Measurements from ENCODE around the gene CPNE5.

CPNE5 gene

DNA sequence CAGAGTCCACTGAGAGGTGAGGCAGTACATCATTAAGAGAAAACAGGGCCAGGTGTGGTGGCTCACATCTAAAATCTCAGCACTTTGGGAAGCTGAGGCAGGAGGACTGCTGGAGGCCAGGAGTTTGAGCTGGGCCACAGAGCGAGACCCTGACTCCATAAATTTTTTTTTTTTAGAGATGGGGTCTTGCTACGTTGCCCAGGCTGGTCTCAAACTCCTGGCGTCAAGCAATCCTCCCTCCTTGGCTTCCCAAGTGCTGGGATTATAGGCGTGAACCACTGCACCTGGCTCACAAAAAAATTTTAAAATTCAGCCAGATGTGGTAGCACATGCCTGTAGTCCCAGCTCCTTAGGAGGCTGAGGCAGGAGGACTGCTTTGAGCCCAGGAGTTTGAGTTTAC, 18.1 kb upstream of the CPNE5 start:
- no peak for DNase-seq (ENCODE audit: low read depth in 2 of 2)

DNA sequence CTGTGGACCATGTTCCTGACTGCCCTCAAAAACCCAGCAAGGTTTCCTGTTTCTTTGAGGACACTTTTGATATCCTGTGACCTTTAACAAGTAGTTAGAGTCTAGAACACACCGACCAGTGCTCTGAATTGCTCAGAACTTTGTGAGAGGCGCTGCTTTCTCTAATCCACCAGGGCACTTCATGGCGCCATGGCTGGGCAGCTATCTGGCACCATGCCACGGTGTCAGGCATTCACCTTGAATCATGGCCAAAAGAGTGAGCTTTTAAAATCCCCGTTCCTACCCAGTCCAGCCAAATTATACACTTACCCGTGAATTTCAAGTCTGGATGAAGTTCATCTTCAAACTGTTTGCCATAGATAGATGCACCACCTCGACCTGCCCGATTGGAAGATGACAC, 17.0 kb upstream of the CPNE5 start:
- DNase-seq (ENCODE audit: low read depth in 2 of 2): no peak

DNA sequence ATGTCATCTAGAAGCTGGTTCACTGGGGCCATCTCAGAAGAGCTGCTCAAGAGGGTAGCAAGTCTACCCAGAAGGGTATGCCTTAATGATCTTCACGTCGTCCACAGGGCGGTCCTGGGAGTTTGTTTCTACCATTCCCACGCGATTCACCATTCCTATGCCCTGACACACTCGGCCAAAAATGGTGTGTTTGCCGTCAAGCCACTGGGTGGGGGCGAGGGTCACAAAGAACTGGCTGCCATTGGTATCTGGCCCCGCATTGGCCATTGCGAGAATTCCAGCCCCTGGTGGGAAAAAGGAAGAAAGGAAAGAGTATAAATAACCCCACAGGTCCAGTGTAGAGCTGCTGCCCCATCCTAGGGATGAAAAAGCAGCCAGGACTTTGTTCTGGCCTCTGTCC, 16.5 kb upstream of the CPNE5 start:
- no peak for DNase-seq (ENCODE audit: low read depth in 2 of 2)

DNA sequence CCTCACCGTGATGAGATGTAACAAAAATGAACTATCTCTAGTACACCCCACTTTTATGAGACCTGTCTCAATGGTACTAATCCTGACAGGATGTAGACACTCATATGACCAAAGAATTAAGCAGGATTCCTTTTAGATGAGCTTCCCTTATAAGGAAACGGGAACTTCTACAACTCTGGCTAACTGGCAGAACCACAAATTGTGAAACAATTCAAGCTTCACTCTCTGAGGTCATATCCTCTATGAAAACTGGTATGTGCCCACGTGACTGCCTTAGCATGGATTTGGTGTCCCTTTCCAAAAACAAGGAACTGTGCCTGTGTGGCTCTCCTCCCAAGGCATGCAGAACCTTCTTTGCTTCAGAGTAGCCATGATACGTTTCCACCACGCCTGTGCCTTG, 14.1 kb upstream of the CPNE5 start:
- DNase-seq (ENCODE audit: low read depth in 2 of 2): no peak

DNA sequence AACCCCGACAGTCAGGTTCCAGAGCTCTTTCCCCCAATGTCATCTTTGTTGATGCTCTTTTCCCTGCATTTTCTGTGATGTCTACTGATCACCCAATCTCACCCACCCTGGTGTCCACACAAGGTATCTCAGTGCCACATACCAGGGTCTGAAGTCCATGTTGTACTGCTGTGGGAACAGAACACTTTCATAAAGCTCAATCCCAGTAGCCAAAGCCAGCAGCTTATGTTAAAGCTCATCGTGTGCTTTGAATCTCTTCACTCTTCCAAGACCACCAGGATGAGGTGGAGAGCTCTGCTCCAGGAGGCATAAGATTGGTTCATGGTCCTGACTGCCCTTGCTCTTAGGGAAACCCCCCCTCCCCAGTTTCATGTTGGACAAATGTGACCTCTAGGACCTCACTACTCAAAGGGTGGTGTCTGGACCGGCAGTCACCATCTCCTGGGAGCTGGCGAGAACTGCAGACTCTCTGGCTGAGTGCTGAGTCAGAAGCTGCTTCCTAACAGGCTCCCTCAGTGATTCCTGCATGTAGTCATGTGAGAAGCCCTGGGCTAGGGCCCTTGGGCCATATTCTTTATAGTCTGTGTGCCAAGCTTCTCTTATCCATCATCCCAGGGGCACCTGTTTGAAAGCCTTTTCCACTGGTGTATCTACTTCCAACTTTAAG, 13.4 kb upstream of the CPNE5 start:
- no peak for DNase-seq (ENCODE audit: low read depth in 2 of 2)

GRCh38 chr6:36851626-36852025, 12.4 kb upstream of the CPNE5 start:
- no peak for DNase-seq (ENCODE audit: low read depth in 2 of 2)

- no peak for DNase-seq (ENCODE audit: low read depth in 2 of 2)
Observed at GRCh38 chr6:36851149-36851614, 11.9 kb upstream of the CPNE5 start.

DNA sequence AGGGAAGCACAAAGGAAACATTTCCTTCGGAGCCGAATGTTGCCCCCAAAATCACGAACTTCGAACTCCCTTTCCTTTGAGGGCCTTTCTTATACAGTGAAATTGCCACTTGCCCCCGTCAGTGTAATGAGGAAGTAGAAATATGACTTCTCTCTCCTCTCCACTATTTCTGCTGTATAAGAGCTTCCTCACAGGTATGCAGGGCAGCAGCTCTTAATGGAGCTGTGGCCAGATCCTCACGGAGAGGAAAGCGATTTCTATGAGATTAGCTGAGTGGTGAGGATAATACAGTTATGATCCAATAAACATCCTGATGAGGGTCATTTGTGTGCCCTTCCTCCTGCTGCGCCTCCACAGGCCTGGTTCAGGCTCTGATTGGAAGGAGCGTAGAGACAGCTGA, 10.8 kb upstream of the CPNE5 start:
- DNase-seq (ENCODE audit: low read depth in 2 of 2): no peak

GRCh38 chr6:36848658-36849441, 9.6 kb upstream of the CPNE5 start:
- no peak for DNase-seq (ENCODE audit: low read depth in 2 of 2)

DNA sequence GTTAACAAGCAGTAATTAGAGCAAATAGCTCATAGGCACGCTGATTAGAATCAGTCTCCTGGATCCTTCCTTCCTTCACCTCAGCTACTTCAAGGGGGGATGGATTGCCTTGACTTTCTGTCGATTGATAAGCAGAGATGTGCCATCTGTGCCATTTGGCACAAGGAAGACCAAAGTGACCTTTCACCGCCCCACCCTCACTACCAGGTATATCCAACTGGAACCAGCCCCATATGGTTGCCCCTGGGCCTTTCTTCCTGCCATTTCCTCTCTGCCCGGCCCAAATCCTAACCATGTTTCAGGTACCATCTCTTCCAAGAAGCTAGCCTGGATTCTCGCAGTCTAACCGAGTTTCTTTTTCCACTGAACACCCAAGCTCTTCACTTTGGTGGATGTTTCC, 8.7 kb upstream of the CPNE5 start:
- no peak for DNase-seq (ENCODE audit: low read depth in 2 of 2)

- DNase-seq (ENCODE audit: low read depth in 2 of 2): no peak
Observed at GRCh38 chr6:36847152-36847551, 7.9 kb upstream of the CPNE5 start.

DNA sequence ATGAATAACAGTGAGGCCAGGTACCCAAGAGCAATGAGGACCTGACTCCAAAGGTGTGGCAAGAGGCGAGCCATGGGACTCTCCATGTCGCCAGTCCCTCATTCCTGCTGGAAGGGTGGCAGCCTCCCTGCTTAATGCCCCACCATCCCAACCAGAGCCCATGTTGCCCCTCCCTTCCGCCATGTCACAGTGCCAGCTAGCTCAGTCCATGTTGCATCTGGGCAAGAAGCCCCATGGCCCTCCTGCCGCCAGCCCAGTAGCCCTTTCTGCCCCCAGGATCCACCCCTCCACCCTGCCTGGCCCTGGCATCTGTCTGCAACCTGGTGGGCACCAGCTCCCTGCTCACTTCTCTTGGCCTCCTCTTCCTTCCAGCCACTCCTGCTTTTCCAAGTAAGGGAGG, 6.0 kb upstream of the CPNE5 start:
- DNase-seq (ENCODE audit: low read depth in 2 of 2): no peak

- no peak for DNase-seq (ENCODE audit: low read depth in 2 of 2)
Observed at GRCh38 chr6:36844232-36845170, 5.3 kb upstream of the CPNE5 start.

GRCh38 chr6:36843170-36843569, 3.9 kb upstream of the CPNE5 start:
- no peak for DNase-seq (ENCODE audit: low read depth in 2 of 2)

- DNase-seq (ENCODE audit: low read depth in 2 of 2): no peak
Observed at GRCh38 chr6:36841756-36842155, 2.5 kb upstream of the CPNE5 start.

GRCh38 chr6:36840432-36841403, 1.5 kb upstream of the CPNE5 start:
- no peak for DNase-seq (ENCODE audit: low read depth in 2 of 2)

DNA sequence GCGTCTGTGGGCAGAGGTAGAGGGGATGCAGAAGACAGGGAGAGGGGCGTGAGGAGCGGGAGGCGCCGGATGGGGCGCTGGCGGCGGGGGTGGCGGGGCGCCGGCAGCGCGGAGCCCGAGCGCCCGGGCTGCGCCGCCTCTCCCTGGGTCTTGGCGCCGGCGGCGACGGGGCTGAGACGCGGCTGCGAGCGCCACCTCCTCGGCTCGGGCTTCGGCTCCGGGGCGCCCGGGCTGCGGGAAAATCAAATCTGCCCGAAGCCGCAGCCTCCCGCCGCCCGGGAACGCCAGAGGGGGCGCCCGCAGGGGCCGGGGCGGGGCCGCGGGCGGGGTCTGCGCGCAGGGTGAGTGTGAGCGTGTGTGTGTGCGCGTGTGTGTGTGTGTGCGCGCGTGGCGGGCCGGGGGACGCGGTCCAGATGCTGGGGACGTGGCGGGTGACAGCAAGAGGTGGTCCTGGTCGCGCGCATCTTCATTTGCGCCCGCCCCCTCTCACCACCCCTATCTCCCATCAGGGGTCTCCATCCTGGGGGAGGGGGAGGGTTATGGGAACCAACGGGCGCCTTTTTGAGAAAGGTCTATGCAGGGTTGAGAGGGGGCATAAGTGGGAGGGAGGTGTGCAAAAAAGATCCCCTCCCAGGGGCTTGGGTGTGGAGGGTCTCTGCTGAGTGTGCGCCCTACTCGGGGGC, 646 bp upstream of the CPNE5 start:
- no peak for DNase-seq (ENCODE audit: low read depth in 2 of 2)

DNA sequence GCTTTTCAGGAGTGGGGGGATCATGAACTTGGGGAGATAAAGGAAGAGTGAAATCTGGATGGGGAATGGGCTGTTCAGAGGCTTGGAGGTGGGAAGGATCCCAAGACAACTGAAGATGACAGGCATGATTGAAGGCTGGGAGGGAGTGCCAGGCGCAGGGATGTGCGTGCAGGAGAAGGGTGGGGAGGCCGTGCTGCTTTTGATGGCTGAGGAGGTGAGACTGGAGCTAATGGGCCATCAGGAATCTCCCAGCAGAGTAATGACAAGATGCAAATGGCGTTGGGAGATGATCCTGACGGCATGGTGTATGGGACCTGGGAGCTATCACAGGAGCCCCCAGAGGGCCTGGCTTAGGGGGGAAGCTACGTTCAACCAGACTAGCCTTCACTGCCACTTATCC, 1.6 kb downstream of the CPNE5 start:
- no peak for DNase-seq (ENCODE audit: low read depth in 2 of 2)

DNA sequence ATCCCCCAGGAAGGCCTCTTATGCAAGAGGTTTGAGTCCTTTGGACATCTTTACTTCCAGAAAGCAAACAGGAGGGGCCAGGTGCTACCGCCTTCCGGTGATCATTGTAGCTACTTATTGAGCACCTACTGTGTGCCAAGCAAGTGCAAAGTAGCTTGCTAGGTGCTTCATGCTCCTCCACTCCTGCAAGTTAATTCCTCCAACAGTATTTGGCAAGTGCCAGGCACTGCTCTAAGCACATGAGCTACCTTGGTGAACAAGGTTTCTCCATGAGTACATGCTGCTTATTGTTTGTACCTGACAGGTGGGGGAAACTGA, 2.3 kb downstream of the CPNE5 start:
- no peak for DNase-seq (ENCODE audit: low read depth in 2 of 2)

GRCh38 chr6:36836111-36837021, 2.9 kb downstream of the CPNE5 start:
- DNase-seq (ENCODE audit: low read depth in 2 of 2): no peak
